ENCODE data around the gene ADAM8.
"Not testable (repeated sequence)": the region's sequence is repeated elsewhere in the genome, so short reads cannot be mapped to it uniquely, and the experiment has no call there.

The ADAM8 gene

DNA sequence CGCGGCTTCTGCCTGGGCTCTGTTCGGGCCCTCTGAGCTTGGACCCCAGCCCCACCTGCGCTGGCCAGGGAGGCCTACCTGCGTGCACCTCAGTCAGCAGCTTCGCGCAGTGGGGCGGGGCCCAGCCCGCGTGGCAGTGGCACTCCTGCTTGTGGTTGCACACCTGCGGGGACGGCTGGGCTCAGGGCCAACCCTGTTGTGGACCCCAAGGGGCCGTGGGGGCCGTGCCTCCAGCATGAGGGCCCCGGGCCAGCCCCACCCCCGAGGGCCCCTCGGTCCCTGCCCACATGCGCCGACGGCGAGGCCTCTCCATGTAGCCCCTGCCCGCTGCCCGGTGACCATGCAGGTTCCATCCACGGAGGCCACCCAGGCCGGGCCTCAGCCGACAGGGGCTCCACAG, 7.3 kb downstream of the ADAM8 start:
- no peak for DNase-seq (ENCODE audit: low read depth in 2 of 2, low spot score in 1 of 2)

DNA sequence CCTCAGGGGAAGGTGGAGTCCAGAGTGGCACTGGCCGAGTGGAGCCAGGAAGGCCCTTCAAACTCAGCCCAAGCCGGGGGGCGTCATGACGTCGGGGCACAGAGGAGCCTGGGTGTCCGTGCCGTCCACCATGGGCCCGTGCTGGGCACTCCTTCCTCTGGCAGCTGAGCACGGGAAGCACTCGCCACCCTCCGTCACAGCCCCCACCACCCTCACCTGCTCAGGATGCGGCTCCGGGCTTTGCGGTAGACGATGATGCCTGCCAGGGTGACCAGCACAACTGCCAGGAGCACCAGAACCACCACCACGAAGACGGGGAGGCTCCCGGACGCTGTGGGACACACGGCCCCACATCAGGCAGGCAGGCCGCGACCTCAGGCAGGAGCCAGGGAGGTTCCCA, 8.1 kb downstream of the ADAM8 start:
- no peak for DNase-seq (ENCODE audit: low read depth in 2 of 2, low spot score in 1 of 2)

DNA sequence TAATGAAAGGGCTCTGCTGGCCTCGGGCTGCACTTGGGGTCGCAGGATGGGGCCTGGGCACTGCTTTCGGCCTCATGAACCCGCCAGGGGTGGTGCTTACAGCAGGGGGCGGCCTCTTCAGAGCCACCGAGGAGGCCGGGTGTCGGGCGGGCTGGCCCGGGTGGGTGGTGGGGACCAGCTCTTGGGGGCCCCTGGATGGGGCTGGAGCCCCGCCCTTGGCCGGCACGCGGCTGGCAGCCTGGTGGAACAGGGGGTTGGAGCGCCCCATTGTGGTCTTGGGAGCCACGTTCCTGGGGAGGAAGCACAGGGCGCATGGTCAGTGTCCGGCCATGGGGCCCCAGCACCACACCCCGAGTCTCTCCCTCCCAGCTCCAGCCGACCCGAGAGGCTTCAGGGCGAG, 8.8 kb downstream of the ADAM8 start:
- no peak for DNase-seq (ENCODE audit: low read depth in 2 of 2, low spot score in 1 of 2)

DNA sequence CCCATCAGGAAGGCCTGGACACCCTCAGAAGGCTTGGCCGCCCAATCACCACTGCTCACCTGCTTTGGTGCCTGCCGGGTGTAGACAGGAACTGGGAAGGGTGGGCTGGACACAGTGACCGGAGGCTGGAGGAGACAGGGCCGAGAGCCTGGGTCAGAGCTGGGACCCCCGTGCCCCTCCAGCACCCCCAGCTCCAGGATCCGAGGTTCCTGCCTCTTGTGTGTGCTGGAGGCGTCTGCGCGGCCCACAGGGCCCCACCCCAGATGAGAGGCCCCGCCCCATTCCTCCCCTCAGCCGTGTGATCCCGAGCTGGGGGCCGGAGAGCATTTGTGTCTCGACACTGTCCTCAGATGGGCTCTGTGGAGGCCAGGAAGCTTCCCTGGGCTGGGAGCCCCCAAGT, 9.4 kb downstream of the ADAM8 start:
- no peak for DNase-seq (ENCODE audit: low read depth in 2 of 2, low spot score in 1 of 2)

DNA sequence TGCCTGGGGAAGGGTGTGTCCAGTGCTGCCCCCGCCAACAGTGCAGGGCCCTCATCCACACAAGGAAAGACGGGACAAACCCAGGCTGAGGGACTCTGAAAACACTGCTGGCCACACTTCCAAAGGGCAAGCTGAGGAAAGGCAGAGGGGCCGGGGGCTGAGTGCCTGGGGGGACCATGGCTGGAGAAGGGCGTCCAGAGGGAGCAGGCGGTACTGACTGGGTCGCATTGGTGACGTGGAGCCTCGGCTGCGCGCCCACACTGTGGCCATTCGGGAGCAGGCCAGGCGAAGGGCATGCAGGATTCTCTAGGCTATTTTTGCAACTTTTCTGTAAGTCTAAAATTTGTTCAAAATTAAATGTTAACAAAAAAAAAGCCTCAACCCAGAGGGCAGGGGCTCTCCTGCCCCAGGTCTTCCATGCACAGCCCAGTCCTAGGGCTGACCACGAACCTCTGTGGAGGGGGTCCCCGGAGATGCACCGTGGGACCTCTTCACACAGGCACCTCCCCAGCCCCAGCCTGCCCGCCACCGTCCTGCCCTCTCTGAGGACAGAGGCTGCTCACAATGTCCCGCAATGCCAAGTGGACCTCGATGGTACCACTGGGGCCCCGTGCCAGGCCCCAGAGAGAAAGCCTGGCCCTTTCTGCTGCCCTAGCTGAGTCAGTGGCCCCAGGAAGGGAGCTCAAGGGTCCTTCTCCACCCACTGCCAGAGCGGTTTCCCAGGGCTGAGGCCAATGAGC, 10.4 kb downstream of the ADAM8 start:
- no peak for DNase-seq (ENCODE audit: low read depth in 2 of 2, low spot score in 1 of 2)

DNA sequence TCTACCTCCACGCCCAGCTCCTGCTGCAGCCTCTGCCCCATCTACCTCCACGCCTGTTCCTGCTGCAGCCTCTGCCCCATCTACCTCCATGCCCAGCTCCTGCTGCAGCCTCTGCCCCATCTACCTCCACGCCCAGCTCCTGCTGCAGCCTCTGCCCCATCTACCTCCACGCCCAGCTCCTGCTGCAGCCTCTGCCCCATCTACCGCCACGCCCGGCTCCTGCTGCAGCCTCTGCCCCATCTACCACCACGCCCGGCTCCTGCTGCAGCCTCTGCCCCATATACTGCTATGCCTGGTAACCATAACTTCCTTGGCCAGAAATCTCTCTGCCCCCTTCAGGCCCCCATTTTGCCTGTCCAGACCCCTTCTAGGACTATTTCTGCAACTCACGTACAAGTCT, 11.6 kb downstream of the ADAM8 start:
- DNase-seq (ENCODE audit: low read depth in 2 of 2, low spot score in 1 of 2) = not testable (repeated sequence)

DNA sequence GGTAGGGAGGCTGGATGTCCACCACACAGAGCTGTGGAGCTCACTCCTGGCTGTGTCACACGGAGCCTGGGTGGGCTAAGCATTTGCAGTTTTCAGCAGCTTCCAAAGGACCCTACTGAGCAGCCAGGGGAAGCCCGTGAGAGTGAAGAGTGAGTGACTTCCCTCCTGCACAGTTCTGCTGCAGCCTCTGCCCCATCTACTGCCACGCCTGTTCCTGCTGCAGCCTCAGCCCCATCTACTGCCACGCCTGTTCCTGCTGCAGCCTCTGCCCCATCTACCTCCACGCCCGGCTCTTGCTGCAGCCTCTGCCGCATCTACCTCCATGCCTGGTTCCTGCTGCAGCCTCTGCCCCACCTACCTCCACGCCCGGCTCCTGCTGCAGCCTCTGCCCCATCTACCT, 12.2 kb downstream of the ADAM8 start:
- DNase-seq (ENCODE audit: low read depth in 2 of 2, low spot score in 1 of 2) = no peak

DNA sequence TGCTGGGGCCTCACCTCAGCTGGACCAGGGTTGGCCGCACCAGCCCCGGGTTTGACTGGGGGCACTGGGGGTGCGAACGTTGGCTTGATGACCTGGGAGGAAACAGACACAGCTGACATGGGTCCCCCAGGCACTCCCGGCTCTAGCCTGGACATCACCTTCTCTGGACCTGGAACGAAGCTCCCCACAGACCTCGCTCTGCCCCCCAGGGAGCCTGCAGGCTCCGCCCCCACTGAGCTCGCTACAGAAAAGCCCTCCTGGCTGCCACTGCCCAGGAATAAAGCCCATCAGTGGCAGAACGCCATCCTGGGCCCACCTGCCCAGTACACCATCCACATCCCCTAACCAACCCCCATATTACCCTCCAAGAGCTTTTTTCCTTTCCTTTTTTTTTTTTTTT, 13.0 kb downstream of the ADAM8 start:
- no peak for DNase-seq (ENCODE audit: low read depth in 2 of 2, low spot score in 1 of 2)

DNA sequence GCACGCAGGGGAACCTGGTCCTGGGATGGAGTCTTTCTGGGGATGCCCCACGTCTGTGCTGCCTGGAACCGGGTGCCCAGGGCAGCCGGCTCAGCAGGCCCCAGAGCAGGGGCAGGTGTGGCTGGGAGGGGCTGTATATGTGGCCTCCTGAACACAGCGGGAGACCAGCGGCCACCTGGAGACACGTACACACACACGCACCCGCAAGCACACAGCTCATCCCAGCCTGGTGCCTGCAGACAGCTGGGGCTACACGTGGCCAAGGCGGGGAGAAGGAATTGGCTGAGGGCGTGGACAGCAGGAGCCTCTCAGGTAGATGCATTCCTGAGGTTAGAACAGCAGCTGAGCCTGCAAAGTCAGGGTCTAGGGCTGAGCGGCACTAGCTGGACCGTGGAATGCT, 14.0 kb downstream of the ADAM8 start:
- DNase-seq (ENCODE audit: low read depth in 2 of 2, low spot score in 1 of 2) = no peak

DNA sequence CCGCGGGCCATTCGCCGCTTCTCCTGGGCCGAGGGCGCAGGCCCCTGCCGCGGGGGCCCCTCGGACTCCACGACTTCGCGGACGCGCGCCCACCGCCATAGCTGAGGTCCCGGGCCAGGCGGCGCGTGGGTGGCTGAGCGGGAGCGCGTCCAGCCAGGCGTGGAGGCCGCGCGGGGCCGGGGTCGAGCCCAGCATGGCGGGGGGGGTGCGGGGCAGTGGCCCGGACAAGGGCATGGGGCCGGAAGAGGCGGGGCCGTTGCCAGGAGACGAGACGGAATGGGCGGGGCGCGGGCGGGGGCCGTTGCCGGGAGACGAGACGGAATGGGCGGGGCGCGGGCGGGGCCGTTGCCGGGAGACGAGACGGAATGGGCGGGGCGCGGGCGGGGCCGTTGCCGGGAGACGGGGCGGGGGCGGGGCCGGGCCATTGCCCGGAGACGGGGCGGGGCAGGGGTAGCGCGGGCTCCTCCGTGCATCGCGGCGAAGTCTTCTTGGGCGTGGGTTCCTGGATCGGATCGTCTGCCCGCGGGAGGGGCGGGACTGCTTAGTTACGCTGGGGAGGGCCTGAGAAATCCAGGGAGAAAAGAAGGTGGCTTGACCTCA, 14.8 kb downstream of the ADAM8 start:
- DNase-seq (ENCODE audit: low read depth in 2 of 2, low spot score in 1 of 2) = peak; percentile 52 to 71

DNA sequence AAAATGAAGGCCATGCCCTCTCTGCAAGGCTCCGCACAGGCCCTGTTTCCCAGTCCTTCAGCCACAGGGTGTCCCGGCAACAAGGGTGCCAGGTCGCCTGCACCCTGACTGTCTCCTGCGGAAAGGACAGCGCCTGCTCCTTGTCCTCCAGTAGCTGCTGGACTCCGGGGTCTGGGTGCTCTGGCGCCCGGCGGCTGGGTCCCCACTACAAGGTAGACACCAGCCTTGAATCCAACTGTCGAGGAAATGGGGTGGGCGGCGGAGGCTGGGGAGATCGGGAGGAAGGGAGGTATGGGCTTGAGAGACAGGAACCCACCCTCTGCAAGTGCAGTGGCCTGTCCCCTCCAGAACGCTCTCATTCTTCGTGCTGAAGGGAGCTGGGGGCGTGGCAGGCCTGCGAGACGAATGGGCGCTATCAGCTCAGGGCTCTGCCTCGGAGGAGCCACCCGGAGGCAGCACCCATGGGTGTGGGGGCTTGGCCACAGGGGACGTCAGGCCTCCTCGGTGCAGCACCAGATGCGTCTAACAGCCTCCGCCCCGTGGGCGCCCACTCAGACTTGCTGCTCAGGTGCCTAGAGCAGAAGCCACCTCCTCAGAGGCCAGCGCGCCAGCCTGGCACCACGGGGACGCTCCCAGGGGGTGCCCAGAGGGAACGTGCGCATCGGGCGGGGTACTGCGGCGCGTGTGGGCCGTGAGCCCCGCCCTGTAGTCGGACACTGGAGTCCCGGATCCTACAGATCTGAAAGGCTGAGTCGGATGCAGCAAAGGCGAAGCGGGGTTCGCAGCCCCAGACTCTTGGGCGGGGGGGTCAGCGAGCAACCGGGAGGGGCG, 15.6 kb downstream of the ADAM8 start:
- DNase-seq (ENCODE audit: low read depth in 2 of 2, low spot score in 1 of 2) = peak in 1 of 2 donors; percentile 61

DNA sequence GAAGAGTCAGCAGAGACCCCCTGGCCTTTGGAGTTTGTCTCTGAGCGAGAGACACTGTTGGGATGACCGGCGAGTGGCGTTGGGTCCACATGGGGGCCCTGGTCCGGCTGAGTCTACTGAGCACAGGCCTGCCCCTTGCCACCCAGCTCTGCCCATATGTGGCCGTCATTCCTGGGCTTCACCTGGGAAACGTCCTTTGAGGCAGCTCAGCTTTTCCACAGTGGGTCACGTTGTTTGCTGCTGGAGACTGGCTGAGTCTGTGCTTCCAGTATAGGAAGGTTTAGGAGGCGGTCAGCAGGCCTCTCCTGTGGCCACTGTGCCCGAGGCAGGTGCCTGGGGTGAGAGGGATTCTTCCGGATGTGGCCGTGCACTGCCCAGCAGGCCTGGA, 17.1 kb downstream of the ADAM8 start:
- DNase-seq (ENCODE audit: low read depth in 2 of 2, low spot score in 1 of 2) = no peak

DNA sequence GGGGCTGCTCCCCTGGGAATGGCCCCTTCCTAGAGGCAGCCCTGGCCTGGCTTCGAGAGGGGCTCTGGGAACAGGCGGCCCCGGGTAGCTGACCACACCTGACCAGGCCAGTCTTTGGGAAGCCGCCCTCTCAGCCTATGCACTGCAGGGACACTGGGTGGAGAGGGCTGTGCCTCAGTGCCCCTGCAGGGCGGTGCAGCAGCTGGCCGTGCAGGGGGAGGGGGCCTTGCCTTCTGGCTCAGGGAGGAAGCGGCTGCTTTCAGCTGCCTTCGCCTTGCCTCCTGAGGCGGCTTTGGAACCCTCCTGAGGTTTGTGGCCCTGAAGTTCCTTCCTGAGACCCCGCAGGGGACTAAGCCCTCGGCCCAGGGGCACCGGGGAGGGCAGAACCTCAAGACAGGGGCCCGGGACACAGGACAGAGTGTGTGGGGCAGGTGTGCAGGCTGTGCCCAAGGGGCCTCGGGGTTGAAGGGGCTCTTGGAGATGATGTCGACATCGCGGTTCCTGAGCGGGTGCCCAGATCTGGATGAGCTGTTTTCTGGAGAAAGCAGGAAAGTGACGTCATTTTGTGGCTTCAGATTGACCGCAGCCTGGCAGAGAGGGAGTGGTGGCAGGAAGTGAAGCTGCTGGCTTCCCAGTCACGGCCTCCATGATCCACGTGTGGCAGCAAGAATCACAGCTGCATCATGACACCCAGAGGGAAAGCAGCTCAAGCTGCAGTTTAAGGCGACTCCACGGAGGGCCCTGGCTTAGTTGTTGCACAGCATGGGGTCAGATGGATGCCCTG, 17.7 kb downstream of the ADAM8 start:
- DNase-seq (ENCODE audit: low read depth in 2 of 2, low spot score in 1 of 2) = peak; percentile 68 to 77

DNA sequence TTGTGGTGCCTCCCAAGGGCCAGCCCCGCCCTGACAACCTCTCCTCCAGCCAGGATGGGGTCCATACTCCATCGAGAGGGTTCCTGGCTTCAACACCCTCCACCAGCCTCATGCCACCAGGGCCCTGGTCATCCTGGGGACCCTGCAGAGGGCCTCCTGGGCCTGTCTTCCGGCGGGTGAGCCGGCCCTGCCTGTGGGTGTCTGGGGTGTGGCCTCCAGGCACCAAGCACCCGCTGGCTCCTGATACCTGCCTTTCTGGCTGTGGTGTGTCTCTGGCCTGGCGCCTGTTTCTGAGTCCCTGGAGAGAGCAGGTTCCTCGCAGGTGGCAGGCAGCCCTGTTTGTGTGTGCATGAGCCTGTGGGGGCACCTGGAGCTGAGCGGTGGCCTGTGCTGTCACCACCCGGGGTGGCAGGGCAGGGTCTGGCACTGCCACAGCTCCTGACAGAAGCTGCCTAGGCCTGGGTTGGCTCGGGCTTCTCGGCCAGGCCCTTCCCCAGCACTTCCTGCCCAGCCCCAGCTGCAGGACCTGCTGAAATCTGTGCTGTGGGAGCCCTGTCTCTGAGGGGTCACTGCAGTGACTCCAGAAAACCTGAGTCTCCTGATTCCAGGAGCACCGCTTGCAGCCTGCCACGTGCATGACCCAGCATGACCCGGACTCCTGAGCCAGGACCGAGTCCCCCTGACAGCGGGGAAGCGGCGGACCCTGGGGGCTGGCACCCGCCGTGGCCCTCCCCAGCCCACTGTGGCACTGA, 18.4 kb downstream of the ADAM8 start:
- DNase-seq (ENCODE audit: low read depth in 2 of 2, low spot score in 1 of 2) = no peak

DNA sequence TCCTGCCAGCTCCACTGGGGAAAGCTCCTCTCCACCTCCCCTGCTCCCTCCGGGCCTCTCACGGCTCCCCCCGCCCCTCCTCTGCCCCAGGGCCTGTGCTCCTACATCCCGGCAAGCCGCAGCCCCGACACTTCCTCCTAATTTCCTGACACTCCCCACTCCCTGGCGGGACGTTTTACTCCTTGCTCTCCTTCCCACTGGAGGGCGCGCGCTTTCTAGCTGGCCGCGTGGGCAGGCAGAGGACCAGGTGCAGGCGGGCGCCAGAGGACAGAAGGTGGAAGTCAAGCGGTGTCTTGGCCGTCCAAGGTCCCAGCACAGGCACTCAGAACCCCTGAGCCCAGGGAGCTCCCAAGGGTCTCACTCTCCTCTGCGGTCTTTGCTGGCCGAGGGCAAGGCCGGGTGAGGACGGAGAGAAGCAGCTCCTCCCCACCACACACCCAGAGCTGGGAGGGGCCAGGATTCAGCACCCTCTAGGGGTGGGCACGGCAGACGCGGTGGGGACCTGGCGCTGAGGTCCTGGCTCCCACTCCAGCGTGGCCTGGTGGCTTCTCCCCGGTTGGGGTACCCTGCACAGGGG, 19.1 kb downstream of the ADAM8 start:
- DNase-seq (ENCODE audit: low read depth in 2 of 2, low spot score in 1 of 2) = no peak

DNA sequence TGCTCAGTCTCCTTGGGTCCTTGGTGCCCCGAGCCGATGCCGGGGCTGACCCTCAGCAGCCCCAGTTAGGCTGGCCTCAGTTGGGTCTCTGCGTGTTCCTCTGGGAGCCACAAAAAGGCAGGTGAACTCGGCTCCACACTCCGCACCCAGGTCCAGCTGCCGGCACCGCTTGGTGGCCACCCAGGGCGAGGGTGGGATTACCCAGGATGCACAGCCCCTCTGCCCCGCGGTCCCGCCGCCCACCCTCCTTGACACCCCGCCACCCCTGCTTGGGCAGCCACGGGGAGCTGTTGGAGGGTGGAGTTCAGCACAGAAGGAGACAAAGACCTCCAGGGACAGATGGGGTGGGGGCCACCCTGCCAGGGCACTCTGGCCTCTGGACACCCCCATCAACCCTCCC, 21.3 kb downstream of the ADAM8 start:
- no peak for DNase-seq (ENCODE audit: low read depth in 2 of 2, low spot score in 1 of 2)

DNA sequence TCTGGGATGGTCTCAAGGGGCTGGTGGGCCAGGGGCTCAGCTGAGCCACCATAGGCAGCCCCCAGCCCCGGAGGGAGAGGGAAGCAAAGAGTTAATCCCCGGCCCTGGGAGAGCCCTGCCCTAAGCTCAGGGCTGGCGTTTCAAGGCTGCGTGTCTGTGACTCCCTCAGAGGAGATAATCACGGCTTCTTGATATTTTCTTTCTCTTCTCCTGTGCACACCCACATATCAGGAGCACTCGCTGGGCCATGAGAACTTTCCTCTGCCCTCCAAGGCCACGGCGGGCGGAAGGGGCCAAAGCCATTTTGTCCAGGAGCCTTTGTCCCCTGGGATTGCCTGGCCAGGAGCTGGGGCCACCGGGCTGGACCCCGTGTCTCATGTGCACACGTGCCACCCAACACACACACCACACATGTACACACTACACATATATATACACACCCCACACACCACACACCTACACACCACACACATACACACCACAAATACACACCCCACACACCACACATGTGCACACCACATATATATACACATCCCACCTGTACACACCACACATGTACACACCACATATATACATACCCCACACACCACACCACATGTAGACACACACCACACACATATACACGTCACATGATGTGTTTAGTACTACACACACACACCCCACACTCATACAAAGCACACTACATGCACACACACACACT, 22.1 kb downstream of the ADAM8 start:
- no peak for DNase-seq (ENCODE audit: low read depth in 2 of 2, low spot score in 1 of 2)

DNA sequence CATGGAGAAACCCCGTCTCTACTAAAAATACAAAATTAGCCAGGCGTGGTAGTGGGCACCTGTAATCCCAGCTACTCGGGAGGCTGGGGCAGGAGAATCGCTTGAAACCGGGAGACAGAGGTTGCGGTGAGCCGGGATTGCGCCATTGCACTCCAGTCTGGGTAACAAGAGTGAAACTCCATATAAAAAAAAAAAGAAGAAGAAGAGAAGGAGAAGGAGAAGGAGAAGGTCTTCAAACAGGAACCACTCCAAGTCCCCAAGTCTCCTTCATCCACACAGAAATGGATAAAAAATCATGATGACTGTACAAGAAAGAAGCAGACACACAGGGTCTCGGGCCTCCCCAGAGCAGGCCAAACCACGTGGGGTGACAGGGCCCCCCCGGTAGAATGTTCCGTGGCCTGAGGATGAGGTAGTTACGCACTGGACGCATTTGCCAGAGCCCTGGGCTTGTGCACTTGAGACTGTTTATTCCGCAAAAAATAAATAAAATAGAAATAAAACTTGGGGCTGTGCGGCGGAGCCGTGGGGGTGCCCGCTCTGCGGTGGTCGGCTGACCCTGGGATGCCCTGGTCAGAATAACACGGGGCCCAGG, 23.2 kb downstream of the ADAM8 start:
- DNase-seq (ENCODE audit: low read depth in 2 of 2, low spot score in 1 of 2) = no peak

DNA sequence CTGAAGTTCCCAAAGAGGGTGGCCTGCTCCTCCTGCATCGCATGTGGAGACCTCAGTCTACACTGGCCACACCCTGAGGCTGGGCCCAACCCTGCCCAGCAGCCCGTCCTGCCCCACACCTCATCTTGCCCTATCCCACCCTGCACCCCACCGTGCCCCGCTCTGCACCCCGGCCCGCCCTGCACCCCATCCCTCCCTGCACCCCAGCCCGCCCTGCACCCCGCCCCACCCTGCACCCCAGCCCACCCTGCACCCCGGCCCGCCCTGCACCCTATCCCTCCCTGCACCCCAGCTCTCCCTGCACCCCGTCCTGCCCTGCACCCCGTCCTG, 24.5 kb downstream of the ADAM8 start:
- DNase-seq (ENCODE audit: low read depth in 2 of 2, low spot score in 1 of 2) = no peak

Measured in stimulated activated CD8-positive, alpha-beta memory T cell treated with anti-CD3 and anti-CD28 coated beads, Interleukin-4, amount 100 ng/mL, for 4 hours (primary cell).